Upper lobe of right lung (tissue), 1 donor: ENCODE measurements around the gene MLN. TPM values are rescaled to one million over a fixed set of nuclear protein-coding genes. Genes with fewer than 3 reads are reported as not detected.

Experiments used
- ATAC-seq: fragments of 200-7000 bp; cut with Tn5 transposase; one replicate; pipeline ENCODE4 v1.9.1; 2020; ENCODE audit warnings: mild to moderate bottlenecking, moderate library complexity
- DNase-seq: peaks from one replicate; pipeline ENCODE4 v3.0.0-alpha.2; 2020
- H3K27ac ChIP-seq: fragments of 200-600 bp; one replicate; pipeline ENCODE4 v1.8.0; 2022
- H3K27me3 ChIP-seq: fragments of 200-600 bp; one replicate; pipeline ENCODE4 v1.8.0; 2022; ENCODE audit warnings: mild to moderate bottlenecking
- H3K36me3 ChIP-seq: fragments of 200-600 bp; one replicate; pipeline ENCODE4 v1.8.0; 2022
- H3K4me1 ChIP-seq: fragments of 200-600 bp; one replicate; pipeline ENCODE4 v1.8.0; 2022
- H3K4me3 ChIP-seq: fragments of 200-600 bp; one replicate; pipeline ENCODE4 v1.8.0; 2022; ENCODE audit warnings: mild to moderate bottlenecking
- H3K9me3 ChIP-seq: fragments of 200-600 bp; one replicate; pipeline ENCODE4 v1.8.0; 2022
- CTCF ChIP-seq: fragments of 200-600 bp; IDR thresholded peaks from one replicate; pipeline ENCODE4 v1.8.0; 2022; ENCODE audit warnings: antibody characterized with exemption
- intact Hi-C: fragments of 100-400 bp; cut with DNase I; formaldehyde crosslinking; loops from one replicate; pipeline ENCODE4 v1.11.0; 2022
- total RNA-seq: library from RNA; stranded (reverse); fragmentation: NEBNext Ultra II Directional; extraction: Animal tissue kit (Norgen Biotek cat#: 25700); gene quantifications from one replicate; pipeline ENCODE4 v1.2.1, GENCODE V29; 2021
- donor health status: DM: no; HTN: yes; CAD: no; lungs with severe emphysema.

The MLN gene
- total RNA-seq, 1 donor from 2014 or later = not detected

DNA sequence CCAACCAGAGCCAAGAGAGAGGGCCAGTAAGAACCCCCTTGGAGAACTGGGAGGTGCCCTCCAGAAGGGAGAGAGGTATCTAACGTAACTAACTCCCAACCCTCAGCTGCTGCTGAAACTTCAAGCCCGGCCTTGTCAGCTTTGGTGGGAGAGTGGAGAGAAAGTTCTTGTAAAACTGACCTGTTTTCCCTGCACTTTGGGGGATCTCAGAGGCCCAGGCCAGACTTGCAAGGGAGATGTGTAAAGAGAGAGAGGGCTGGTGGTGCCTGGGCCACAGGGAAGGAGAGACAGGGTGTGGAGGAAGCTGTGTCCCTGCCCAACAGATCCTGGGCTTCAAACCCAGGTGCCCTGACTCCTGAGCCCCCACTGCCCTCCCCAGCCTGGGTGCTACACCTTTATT lies 39.8 kb downstream of the MLN start:
- no peak for TF ChIP-seq CTCF
- no peaks in the 10 kb centered on the region for H3K27me3 ChIP-seq
- intact Hi-C loops = no loop called here
- no peak overlapping the region for H3K27ac ChIP-seq
- no peaks in the 10 kb centered on the region for H3K36me3 ChIP-seq
- ATAC-seq (no peak), DNase-seq (no peak)
- H3K4me3 ChIP-seq = no peak overlapping the region
- H3K4me1 ChIP-seq = peaks cover 12% of the 10 kb centered on the region
- no peaks in the 10 kb centered on the region for H3K9me3 ChIP-seq

DNA sequence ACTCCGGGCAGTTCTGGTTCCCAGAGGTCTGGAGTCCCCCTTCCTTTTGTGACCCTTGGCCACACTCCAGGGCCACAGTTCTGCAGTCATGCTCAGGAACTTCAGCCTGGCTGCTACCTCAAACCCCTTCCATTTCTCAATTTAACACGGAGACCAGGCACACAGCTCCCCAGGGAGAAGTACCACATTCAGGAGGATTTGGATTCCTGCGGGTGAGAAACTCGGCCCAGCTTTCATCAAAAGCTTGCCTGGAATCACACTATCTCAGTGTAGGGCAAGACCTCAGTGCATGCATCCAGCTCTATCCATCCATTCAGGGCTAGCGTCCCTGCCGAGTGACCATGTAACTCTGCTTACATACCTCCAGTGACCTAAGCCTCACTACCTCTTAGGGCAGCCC lies 40.3 kb downstream of the MLN start:
- intact Hi-C loops = no loop called here
- no peaks in the 10 kb centered on the region for H3K9me3 ChIP-seq
- H3K4me1 ChIP-seq = peaks cover 8% of the 10 kb centered on the region
- H3K36me3 ChIP-seq = no peaks in the 10 kb centered on the region
- ATAC-seq = no peak
- TF ChIP-seq CTCF = no peak
- H3K27me3 ChIP-seq = no peaks in the 10 kb centered on the region
- no peak overlapping the region for H3K4me3 ChIP-seq
- H3K27ac ChIP-seq = no peak overlapping the region
- DNase-seq = no peak

GRCh38 chr6:33762713-33763112 lies 41.1 kb downstream of the MLN start:
- no peak overlapping the region for H3K4me3 ChIP-seq
- no peak for TF ChIP-seq CTCF
- no peak for ATAC-seq
- peaks cover 8% of the 10 kb centered on the region for H3K4me1 ChIP-seq
- no peaks in the 10 kb centered on the region for H3K9me3 ChIP-seq
- H3K27me3 ChIP-seq = no peaks in the 10 kb centered on the region
- no peak for DNase-seq
- intact Hi-C loops = no loop called here
- H3K36me3 ChIP-seq = no peaks in the 10 kb centered on the region
- no peak overlapping the region for H3K27ac ChIP-seq

GRCh38 chr6:33761922-33762629 lies 41.7 kb downstream of the MLN start:
- Histone ChIP-seq H3K36me3 (no peaks in the 10 kb centered on the region), H3K4me3 (no peak overlapping the region), H3K27ac (peak overlapping the region; percentile 8), H3K9me3 (no peaks in the 10 kb centered on the region), H3K4me1 (peaks cover 8% of the 10 kb centered on the region), H3K27me3 (no peaks in the 10 kb centered on the region)
- intact Hi-C loops = no loop called here
- ATAC-seq (peak; percentile 84), DNase-seq (peak; percentile 80)
- TF ChIP-seq CTCF = peak; percentile 50

GRCh38 chr6:33761581-33761921 lies 42.3 kb downstream of the MLN start:
- TF ChIP-seq CTCF = no peak
- intact Hi-C loops = no loop called here
- no peak for DNase-seq
- Histone ChIP-seq H3K4me1 (peaks cover 8% of the 10 kb centered on the region), H3K9me3 (no peaks in the 10 kb centered on the region), H3K36me3 (no peaks in the 10 kb centered on the region), H3K4me3 (no peak overlapping the region), H3K27ac (peak overlapping the region; percentile 8), H3K27me3 (no peaks in the 10 kb centered on the region)
- no peak for ATAC-seq
